HG03045 (cell line): ENCODE results near the gene ULK4.
"Not testable (repeated sequence)": the region's sequence is repeated elsewhere in the genome, so short reads cannot be mapped to it uniquely, and the experiment has no call there.

Experiments used
- ATAC-seq: cut with Tn5 transposase; IDR thresholded peaks from one replicate; pipeline ENCODE4 v1.9.1; 2021; ENCODE audit warnings: mild to moderate bottlenecking, moderate library complexity; ENCODE audit not compliant: unreplicated experiment

Gene ULK4

GRCh38 chr3:41394896-41395295, 567.0 kb downstream of the ULK4 start:
- ATAC-seq = no peak

- ATAC-seq = not testable (repeated sequence)
These were observed 591.0 kb downstream of the ULK4 start for GRCh38 chr3:41370765-41371535.

DNA sequence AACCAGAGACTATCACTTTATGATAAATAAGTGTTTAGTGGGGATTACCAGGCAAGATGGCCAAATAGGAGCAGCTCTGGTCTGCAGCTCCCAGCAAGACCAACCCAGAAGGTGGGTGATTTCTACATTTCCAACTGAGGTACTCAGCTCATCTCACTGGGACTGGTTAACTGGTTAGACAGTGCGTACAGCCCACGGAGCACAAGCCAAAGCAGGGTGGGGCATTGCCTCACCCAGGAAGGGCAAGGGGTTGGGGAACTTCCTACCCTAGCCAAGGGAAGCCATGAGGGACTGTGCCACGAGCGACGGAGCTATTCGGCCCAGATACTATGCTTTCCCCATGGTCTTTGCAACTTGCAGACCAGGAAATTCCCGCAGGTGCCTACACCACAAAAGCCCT, 591.6 kb downstream of the ULK4 start:
- no peak for ATAC-seq

- ATAC-seq = no peak
These were observed 592.1 kb downstream of the ULK4 start for GRCh38 chr3:41369838-41370237.

GRCh38 chr3:41365973-41366372, 595.9 kb downstream of the ULK4 start:
- no peak for ATAC-seq

- ATAC-seq = no peak
These were observed 597.2 kb downstream of the ULK4 start for GRCh38 chr3:41364736-41365135.

GRCh38 chr3:41363830-41364523, 597.9 kb downstream of the ULK4 start:
- no peak for ATAC-seq

GRCh38 chr3:41362638-41363559, 599.0 kb downstream of the ULK4 start:
- no peak for ATAC-seq

DNA sequence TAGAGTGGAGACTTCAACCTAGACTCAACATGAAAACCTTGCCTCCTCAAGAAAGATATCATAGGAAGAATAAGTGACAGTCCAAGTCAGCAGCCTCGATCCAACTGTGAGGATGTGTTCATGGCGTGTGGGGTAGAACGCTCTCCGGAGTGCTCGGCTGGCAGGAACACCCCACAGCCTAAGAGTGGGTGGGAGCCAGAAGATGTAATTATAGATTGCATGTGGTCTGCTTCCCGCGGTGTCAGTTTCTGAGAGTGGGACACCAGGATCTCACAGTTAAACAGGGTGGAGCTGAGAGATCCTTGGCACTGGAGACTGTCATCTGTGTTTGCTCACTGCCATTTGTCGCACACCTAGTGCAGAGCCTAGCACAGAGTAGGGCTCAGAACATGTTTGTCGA, 604.6 kb downstream of the ULK4 start:
- no peak for ATAC-seq

DNA sequence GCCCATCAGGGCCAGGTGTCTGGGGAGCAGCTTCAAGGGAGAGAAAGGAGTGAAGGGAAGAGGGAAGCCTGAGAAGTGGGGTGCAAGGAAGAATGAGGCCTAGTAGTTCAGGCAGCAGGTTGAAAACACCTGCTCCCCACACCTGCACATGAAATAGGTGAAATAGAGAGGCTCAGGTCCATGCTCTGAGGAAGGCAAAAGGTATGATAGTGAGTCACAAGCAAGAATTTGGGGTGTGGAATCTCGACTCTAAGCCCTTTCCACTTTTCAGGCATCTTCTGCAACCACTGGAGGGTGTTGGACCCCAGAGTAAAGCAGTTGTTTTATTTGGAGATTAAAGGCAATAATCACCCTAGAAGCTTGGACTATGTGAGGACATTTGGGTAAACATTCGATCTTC, 605.1 kb downstream of the ULK4 start:
- no peak for ATAC-seq

- ATAC-seq = no peak
These were observed 609.4 kb downstream of the ULK4 start for GRCh38 chr3:41352510-41352909.

- no peak for ATAC-seq
These were observed 611.5 kb downstream of the ULK4 start for GRCh38 chr3:41350441-41350840.

DNA sequence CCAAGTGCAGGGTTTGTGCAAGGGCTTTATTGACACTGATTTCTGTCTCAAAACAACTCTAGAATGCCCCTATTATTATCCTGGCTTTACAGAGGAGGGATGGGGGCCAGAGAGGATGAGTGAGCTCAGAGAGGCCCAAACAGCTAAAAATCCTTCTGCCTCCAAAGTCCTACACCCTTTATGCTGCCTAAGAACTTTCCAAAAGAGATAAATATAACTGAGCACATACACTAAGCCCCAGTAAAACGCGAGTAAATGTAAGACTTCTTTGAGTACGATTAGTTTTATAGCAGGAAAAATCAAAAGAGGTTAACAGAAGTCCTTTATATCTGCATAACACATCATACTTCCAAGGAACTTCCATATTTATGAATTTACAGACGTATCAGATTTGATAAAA, 613.5 kb downstream of the ULK4 start:
- no peak for ATAC-seq

DNA sequence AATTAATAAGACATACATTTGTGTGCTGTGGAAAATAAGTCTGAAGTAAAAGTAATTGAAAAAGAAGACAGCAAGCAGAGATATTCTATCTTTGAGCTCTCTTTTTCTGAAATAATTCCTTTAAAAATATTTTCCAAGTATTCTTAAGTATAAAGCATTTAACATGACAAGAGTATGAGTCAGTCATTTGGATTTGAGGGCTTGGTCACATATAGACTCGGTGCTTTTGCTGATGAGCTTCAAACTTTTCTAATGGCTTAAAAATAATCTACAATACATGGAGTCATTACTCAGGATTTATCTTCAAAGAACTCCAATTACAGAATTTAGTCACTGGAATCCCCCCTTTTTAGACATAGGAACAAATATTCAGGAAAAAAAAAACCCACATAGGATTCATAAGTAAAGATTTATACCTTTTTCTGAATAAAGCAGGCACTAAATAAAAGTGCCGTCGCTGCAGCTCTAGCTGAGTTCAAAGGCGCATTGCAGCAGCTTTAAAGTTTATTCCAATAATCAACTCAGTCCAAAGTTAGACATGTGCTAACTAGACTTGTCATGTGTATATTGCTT, 615.1 kb downstream of the ULK4 start:
- ATAC-seq = no peak

DNA sequence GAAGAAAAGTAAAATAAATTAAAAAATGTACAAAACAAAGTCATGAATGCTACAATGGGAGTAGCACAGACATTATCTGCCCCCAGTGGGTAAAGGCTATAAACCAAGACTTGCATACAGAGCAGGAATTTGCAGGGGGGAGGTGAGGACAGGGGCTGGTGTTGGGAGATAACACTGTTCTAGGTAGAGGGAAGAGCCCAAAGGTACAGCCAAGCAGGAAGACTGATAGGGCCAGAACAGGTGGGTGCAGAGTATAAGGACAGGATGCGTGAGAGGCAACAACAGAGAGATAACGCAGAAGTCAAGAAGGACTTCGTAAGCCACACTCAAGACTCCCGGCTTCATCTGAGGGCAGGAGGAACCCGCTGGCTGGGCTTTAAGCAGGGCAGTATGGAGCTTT, 616.1 kb downstream of the ULK4 start:
- ATAC-seq = no peak

DNA sequence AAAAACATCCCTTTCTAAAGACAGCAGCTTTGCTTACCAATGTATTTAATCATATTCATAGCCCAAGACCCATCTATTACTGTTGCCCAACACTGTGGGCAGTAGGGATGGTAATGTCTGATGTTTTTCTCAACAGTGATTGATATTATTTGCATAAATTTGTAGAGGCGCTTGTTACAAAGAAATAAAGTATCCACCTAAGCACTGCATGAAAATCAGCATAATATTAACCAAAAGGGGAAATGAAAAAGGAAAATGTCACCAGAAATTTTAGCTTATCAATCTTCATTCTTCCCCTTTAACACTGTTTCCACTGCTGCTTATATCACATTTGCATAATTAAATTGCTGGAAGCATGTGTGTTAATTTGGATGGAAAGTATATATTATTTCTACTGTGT, 622.1 kb downstream of the ULK4 start:
- ATAC-seq = no peak

DNA sequence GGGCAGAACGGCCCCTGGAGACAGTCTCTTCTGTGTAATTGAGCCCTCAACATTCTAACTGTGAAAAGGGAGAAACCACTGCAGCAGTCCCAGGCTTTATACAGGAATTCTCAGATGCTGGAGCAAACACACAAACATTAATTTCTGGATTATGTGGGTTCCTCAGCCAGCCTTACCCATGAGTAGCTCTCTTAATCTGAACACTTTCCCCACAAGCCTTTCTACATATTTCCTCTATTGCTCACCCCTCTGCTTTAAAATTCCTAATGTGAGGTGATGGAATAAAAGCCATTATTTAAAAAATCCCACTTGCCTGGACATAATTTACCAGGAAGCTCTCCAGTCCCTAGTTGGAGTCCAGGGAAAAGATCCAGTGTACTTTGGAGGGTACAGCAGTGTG, 623.6 kb downstream of the ULK4 start:
- ATAC-seq = no peak

- ATAC-seq = no peak
These were observed 627.5 kb downstream of the ULK4 start for GRCh38 chr3:41334426-41334825.

DNA sequence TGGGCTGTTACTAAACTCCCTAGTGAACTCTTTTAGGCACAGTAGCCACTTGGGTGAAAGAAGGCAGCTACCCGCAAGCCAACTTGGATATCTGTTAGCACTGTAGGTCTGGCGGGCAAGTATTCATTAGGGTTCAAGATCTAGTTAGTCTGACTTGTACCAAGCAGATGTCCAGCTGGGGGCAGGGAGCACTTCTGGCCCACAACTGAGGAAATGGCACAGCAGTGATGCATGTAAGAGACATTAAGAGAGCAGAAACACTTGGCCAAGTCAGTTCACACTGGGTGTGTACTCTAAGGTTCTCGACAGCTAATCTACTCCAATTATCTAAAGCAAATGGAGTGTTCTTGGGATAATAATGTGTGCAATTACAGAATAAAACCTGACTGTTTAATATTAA, 630.9 kb downstream of the ULK4 start:
- no peak for ATAC-seq

- no peak for ATAC-seq
These were observed 631.4 kb downstream of the ULK4 start for GRCh38 chr3:41330465-41330864.

DNA sequence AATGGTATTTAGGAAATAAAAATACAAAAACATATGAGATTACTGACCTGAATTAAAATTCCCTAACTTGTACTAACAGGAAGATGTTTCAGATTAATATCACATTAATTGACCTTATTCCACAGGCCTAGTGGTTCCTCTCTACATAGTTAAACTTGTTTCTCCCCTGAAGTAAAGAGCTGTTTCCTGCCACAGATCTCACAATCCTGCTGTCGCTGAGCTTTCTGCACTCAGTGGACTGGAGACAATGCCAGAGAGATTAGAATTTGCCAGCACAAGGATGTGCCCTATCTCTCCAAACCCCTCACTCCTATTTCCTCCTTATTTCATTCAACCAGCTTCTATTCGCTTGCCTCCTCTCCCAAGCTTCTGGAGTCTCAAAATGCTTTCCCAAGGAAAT, 632.0 kb downstream of the ULK4 start:
- ATAC-seq = no peak
